ENCODE results near the gene STK31. TPM values are rescaled to one million over a fixed set of nuclear protein-coding genes. Genes with fewer than 3 reads are reported as not detected.
"Not testable (repeated sequence)": the region's sequence is repeated elsewhere in the genome, so short reads cannot be mapped to it uniquely, and the experiment has no call there.

The STK31 gene
- total and polyA plus RNA-seq, 7 donors, result 0.16 to 0.54 (median 0.23) TPM; not detected in 4

- TF ChIP-seq EP300 (IDR thresholded peaks at IDR 0.05) (no peak), POLR2AphosphoS5 (IDR thresholded peaks at IDR 0.05) (no peak), POLR2A (IDR thresholded peaks at IDR 0.05) (no peak)
- TF ChIP-seq, protein P1, sequence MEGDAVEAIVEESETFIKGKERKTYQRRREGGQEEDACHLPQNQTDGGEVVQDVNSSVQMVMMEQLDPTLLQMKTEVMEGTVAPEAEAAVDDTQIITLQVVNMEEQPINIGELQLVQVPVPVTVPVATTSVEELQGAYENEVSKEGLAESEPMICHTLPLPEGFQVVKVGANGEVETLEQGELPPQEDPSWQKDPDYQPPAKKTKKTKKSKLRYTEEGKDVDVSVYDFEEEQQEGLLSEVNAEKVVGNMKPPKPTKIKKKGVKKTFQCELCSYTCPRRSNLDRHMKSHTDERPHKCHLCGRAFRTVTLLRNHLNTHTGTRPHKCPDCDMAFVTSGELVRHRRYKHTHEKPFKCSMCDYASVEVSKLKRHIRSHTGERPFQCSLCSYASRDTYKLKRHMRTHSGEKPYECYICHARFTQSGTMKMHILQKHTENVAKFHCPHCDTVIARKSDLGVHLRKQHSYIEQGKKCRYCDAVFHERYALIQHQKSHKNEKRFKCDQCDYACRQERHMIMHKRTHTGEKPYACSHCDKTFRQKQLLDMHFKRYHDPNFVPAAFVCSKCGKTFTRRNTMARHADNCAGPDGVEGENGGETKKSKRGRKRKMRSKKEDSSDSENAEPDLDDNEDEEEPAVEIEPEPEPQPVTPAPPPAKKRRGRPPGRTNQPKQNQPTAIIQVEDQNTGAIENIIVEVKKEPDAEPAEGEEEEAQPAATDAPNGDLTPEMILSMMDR (IDR thresholded peaks at IDR 0.05), result no peak
- Histone ChIP-seq H3K27ac (no peak overlapping the region), H3K36me3 (no peaks in the 10 kb centered on the region), H3K9me3 (no peaks in the 10 kb centered on the region), H3K4me1 (peaks cover 0 to 2% (median 0%) of the 10 kb centered on the region in 4 donors), H3K4me3 (no peak overlapping the region), H3K27me3 (no peaks in the 10 kb centered on the region)
- no peak for DNase-seq
- intact Hi-C loops (cut with DNase I), result no loop called here
- WGBS, 2 donors, result 100% methylated on average over 1 of the region's 1 CpG
Observed at GRCh38 chr7:23717788-23718187, 7.8 kb downstream of the STK31 start.

GRCh38 chr7:23721456-23721855 lies 11.4 kb downstream of the STK31 start:
- TF ChIP-seq, protein P1 (IDR thresholded peaks at IDR 0.05), result no peak
- TF ChIP-seq EP300 (IDR thresholded peaks at IDR 0.05) (no peak), POLR2AphosphoS5 (IDR thresholded peaks at IDR 0.05) (no peak), POLR2A (IDR thresholded peaks at IDR 0.05) (no peak)
- intact Hi-C loops (cut with DNase I), result no loop called here
- no peaks in the 10 kb centered on the region for H3K4me1 ChIP-seq
- H3K4me3 ChIP-seq, result no peak overlapping the region
- H3K27ac ChIP-seq, result no peak overlapping the region
- 72 to 75% methylated on average over 4 of the region's 4 CpGs for WGBS, 2 donors
- H3K9me3 ChIP-seq, result no peaks in the 10 kb centered on the region
- H3K36me3 ChIP-seq, result no peaks in the 10 kb centered on the region
- DNase-seq, result no peak
- no peaks in the 10 kb centered on the region for H3K27me3 ChIP-seq

DNA sequence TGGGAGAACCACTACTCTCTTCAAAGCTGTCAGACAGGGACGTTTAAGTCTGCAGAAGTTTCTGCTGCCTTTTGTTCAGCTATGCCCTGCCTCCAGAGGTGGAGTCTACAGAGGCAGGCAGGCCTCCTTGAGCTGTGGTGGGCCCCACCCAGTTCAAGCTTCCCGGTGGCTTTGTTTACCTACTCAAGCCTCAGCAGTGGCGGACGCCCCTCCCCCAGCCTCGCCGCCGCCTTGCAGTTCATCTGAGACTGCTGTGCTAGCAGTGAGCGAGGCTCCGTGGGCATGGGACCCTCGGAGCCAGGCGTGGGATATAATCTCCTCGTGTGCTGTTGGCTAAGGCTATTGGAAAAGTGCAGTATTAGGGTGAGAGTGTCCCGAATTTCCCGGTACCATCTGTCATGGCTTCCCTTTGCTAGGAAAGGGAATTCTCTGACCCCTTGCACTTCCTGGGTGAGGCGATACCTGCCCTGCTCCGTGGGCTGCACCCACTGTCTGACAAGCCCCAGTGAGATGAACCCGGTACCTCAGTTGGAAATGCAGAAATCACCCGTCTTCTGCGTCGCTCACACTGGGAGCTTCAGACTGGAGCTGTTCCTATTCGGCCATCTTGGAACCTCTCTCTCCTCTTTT lies 12.7 kb downstream of the STK31 start:
- H3K9me3 ChIP-seq; intact Hi-C loops (cut with DNase I); H3K4me3 ChIP-seq; H3K36me3 ChIP-seq; DNase-seq; H3K27ac ChIP-seq; H3K27me3 ChIP-seq; H3K4me1 ChIP-seq: not testable (repeated sequence)
- WGBS, 2 donors, result 71 to 80% methylated on average over 21 of the region's 21 CpGs

DNA sequence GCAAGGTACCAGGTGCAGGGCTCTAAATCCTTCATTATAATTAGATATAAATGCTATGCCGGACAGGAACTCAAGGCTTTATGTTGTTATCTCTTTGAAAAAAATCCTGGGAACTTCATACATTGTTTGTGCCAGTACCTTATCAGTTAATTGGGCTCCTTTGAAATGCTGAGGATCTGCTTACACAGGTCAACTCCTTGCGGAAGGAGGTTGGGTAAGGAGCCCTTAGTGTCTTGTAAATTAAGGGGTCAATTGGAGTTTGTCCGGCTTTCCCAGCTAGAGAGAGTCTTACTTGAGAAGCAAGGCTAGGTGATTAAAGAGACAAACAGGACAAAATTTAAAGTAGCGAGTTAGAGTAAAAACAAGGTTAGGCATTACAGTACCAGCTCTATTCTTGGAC lies 14.1 kb downstream of the STK31 start:
- H3K36me3 ChIP-seq; H3K9me3 ChIP-seq; intact Hi-C loops (cut with DNase I); H3K4me3 ChIP-seq; H3K27ac ChIP-seq; H3K4me1 ChIP-seq; DNase-seq; H3K27me3 ChIP-seq: not testable (repeated sequence)
- 19 to 71% methylated on average over 4 of the region's 4 CpGs for WGBS, 2 donors

DNA sequence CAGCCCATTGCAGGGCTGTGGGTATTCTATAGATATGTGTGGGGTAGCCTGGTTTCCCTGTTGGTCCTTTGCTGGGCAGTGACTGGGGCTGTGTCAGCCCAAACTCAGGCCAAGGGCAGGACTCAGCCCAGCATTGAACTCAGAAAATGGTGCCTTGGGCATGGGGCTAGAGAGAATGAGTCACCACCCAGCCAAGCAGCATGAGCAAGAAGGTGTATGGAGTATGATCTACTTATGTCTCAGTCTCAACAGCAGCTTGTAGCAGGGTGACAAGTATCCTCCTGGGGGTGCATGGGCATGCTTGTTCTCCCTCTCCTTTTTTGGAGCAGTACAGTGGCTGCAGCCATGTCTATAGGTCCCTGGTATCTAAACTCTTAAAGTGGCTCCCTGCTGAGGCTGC lies 32.0 kb downstream of the STK31 start:
- H3K27ac ChIP-seq, result no peak overlapping the region
- H3K27me3 ChIP-seq, result no peaks in the 10 kb centered on the region
- DNase-seq, result no peak
- intact Hi-C loops (cut with DNase I), result no loop called here
- H3K4me3 ChIP-seq, result no peak overlapping the region
- no peaks in the 10 kb centered on the region for H3K36me3 ChIP-seq
- no peak for TF ChIP-seq POLR2A (IDR thresholded peaks at IDR 0.05)
- TF ChIP-seq, protein P1 (IDR thresholded peaks at IDR 0.05), result no peak
- no peak for TF ChIP-seq POLR2AphosphoS5 (IDR thresholded peaks at IDR 0.05)
- TF ChIP-seq EP300 (IDR thresholded peaks at IDR 0.05), result no peak
- no peaks in the 10 kb centered on the region for H3K4me1 ChIP-seq
- peaks cover 0 to 18% (median 4%) of the 10 kb centered on the region in 4 donors for H3K9me3 ChIP-seq

GRCh38 chr7:23743226-23743625 lies 33.2 kb downstream of the STK31 start:
- no peaks in the 10 kb centered on the region for H3K4me1 ChIP-seq
- H3K4me3 ChIP-seq, result no peak overlapping the region
- no peak for DNase-seq
- TF ChIP-seq EP300 (IDR thresholded peaks at IDR 0.05) (no peak), POLR2A (IDR thresholded peaks at IDR 0.05) (no peak), POLR2AphosphoS5 (IDR thresholded peaks at IDR 0.05) (no peak)
- TF ChIP-seq, protein P1 (IDR thresholded peaks at IDR 0.05), result no peak
- no peak overlapping the region for H3K27ac ChIP-seq
- H3K36me3 ChIP-seq, result no peaks in the 10 kb centered on the region
- H3K9me3 ChIP-seq, result peaks cover 0 to 18% (median 4%) of the 10 kb centered on the region in 4 donors
- intact Hi-C loops (cut with DNase I), result no loop called here
- no peaks in the 10 kb centered on the region for H3K27me3 ChIP-seq
- WGBS, 2 donors, result 95 to 96% methylated on average over 4 of the region's 4 CpGs
